ENCODE data around the gene SCTR. TPM values are rescaled to one million over a fixed set of nuclear protein-coding genes. Genes with fewer than 3 reads are reported as not detected.

The SCTR gene
- total RNA-seq, 2 experiments from 2014 or later = not detected

DNA sequence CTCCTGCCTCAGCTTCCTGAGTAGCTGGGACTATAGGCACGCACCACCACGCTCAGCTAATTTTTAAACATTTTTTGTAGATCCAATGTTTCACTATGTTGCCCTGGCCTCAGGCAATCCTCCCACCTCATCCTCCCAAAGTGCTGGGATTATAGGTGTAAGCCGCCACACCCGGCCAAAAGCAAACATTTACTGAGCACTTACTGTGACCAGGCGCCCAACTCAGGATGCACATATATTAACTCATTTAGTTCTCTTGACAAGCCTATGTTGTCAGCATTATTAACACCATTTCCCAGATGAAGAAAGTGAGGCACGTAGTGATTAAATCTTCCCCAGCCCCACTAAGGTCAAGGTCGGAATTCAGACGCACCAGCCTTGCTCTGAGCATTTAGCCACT is 51.5 kb downstream of the SCTR start:
- no peaks in the 10 kb centered on the region for H3K4me1 Mint-ChIP-seq
- ChIA-PET POLR2A (no interaction called here), CTCF (no interaction called here)
- no peak for DNase-seq
- no peak overlapping the region for H3K4me3 Mint-ChIP-seq
- H3K9me3 Mint-ChIP-seq = no peaks in the 10 kb centered on the region
- H3K27ac Mint-ChIP-seq = no peak overlapping the region
- no peaks in the 10 kb centered on the region for H3K36me3 Mint-ChIP-seq (ENCODE audit: low read depth)
- peaks cover 3% of the 10 kb centered on the region for H3K27me3 Mint-ChIP-seq

DNA sequence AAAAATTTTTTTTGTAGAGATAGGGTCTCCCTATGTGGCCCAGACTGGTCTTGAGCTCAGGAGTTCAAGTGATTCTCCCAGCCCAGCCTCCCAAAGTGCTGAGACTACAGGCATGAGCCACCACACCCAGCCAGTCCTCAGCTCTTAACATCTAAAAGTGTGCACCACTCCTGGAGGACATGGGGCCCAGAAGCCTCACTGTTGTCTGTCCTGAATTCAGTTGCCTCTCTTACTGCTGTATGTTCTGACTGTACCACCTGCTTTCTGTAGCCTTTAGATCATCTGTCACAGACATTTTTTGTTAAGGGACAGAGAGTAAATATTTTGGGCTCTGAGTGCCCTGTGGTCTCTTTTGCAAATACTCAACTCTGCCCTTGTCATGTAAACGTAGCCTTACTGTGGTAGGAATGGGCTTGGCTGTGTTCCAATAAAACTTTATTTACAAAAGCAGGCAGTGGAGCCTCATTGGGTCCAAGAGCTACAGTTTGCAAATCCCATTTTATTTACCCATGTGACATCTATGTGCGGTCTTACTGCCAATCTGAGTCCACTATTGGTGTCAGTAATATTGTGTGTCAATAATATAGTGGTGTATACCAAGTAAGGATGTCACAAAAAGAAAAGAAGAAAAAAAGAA is 54.5 kb downstream of the SCTR start:
- POLR2A ChIA-PET = no interaction called here
- Mint-ChIP-seq H3K36me3 (ENCODE audit: low read depth) (no peaks in the 10 kb centered on the region), H3K9me3 (no peaks in the 10 kb centered on the region), H3K27me3 (peaks cover 3% of the 10 kb centered on the region), H3K4me1 (no peaks in the 10 kb centered on the region), H3K27ac (no peak overlapping the region), H3K4me3 (no peak overlapping the region)
- no peak for DNase-seq
- CTCF ChIA-PET = interaction anchor here (1.0 to 1.5 kb wide), 2 partner anchors 9 to 71 kb away, joined by 3 to 4 read pairs; no protein-coding TSS in a partner anchor

DNA sequence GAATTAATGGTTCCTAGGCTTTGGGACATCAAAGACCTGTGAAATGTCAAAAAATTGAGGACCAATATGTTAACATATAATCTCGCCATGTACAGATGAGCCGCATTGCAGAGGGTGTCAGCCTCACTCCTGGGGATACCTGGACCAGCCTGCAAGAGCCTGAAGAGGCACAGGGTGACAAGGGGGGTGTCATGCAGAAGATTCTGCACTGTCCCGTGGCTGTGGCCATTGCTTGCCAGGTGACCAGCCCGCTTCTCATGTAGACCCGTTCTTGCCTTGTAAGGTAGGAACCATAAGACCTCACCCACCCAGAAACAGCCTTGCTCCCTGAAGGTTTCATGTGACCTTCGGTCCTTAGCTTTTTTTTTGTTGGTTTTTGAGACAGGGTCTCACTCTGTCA is 55.2 kb downstream of the SCTR start:
- POLR2A ChIA-PET = no interaction called here
- peaks cover 3% of the 10 kb centered on the region for H3K27me3 Mint-ChIP-seq
- no peak overlapping the region for H3K27ac Mint-ChIP-seq
- CTCF ChIA-PET = interaction anchor here (1.0 to 1.5 kb wide), 2 partner anchors 8 to 71 kb away, joined by 3 to 4 read pairs; no protein-coding TSS in a partner anchor
- no peaks in the 10 kb centered on the region for H3K4me1 Mint-ChIP-seq
- no peaks in the 10 kb centered on the region for H3K36me3 Mint-ChIP-seq (ENCODE audit: low read depth)
- no peak for DNase-seq
- H3K4me3 Mint-ChIP-seq = no peak overlapping the region
- H3K9me3 Mint-ChIP-seq = no peaks in the 10 kb centered on the region

DNA sequence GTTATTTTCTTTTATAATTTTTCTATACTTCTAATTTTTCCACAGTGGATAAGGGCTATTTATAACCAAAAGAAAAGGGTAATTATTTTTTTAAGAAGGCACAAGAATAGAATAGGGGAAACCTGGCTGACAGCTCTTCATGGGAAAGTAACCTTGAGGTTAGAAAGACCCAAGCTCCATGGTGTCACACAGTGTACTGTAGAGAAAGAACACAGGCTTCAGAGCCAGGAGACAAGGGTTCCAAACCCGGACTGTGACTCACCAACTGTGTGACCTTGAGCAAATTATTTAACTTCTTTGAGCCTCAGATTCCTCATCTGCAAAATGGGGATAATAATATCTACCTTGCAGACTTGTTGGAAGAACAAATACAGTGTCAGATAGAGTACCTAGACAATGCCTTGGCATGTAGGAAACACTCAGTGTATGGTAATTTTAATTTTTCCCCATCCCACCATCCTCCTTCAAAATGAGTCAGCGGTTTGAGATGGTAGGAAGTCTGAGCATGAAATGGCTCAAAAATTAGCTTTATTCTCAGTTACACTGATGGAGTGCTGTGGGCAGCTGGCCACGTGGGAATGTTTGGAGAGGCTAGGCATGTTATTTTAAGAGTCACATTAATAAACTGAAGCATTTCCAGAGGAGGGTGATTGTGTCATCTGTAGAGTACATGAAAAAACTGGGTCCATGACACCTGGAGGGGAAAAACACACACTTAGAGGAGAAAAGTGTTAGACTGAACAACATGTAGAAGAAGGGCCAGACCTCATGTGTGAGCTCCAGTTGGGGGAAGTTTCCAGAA is 55.9 kb downstream of the SCTR start:
- Mint-ChIP-seq H3K4me1 (no peaks in the 10 kb centered on the region), H3K27me3 (peaks cover 3% of the 10 kb centered on the region)

DNA sequence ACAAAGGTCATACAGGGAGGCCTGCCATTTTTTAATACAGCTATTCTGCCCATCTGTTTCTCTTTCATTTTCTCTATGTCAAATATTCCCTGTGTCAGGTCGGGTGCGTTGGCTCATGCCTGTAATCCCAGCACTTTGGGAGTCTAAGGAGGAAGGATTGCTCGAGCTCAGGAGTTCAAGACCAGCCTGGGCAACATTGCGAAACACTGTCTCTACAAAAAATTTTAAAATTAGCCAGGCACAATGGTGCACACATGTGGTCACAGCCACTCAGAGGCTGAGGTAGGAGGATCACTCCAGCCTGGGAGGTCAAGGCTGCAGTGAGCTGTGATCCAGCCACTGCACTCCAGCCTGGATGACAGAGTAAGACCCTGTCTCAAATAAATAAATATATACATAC is 57.9 kb downstream of the SCTR start:
- H3K4me1 Mint-ChIP-seq = peaks cover 4% of the 10 kb centered on the region
- no peaks in the 10 kb centered on the region for H3K9me3 Mint-ChIP-seq
- no peak for DNase-seq
- H3K27me3 Mint-ChIP-seq = peaks cover 3% of the 10 kb centered on the region
- ChIA-PET POLR2A (no interaction called here), CTCF (interaction anchor here (1.0 kb wide), 1 partner anchor 10 kb away, joined by 3 read pairs; no protein-coding TSS in a partner anchor)
- H3K4me3 Mint-ChIP-seq = no peak overlapping the region
- H3K27ac Mint-ChIP-seq = no peak overlapping the region
- H3K36me3 Mint-ChIP-seq (ENCODE audit: low read depth) = no peaks in the 10 kb centered on the region

More for the DNA sequence above, 55.9 kb downstream of the SCTR start:
- DNase-seq = no peak
- POLR2A ChIA-PET = no interaction called here
- H3K36me3 Mint-ChIP-seq (ENCODE audit: low read depth) = no peaks in the 10 kb centered on the region
- H3K4me3 Mint-ChIP-seq = no peak overlapping the region
- CTCF ChIA-PET = no interaction called here
- H3K9me3 Mint-ChIP-seq = no peaks in the 10 kb centered on the region
- H3K27ac Mint-ChIP-seq = no peak overlapping the region

DNA sequence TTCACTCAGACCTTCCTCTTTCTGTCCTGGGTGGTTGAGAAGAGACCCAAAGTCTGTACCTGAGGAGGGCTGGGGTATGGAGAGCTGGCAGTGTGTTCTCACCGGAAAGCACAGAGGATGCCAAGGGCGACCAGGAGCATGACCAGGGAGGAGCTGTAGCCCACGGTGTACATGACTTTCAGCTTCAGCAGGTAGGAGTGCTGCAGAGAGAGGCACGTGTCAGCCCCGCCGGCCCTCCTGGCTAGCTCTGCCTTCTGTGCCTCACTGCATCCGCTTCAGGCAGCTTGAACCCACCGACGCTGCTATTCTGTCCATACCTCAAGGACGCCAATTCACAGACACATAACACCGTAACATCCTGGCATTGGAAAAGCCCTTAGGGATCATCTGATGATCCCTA is 58.6 kb downstream of the SCTR start:
- H3K4me3 Mint-ChIP-seq = no peak overlapping the region
- H3K9me3 Mint-ChIP-seq = no peaks in the 10 kb centered on the region
- H3K27ac Mint-ChIP-seq = no peak overlapping the region
- DNase-seq = no peak
- CTCF ChIA-PET = interaction anchor here (1.0 kb wide), 1 partner anchor 11 kb away, joined by 3 read pairs; no protein-coding TSS in a partner anchor
- peaks cover 4% of the 10 kb centered on the region for H3K4me1 Mint-ChIP-seq
- no peaks in the 10 kb centered on the region for H3K36me3 Mint-ChIP-seq (ENCODE audit: low read depth)
- peaks cover 3% of the 10 kb centered on the region for H3K27me3 Mint-ChIP-seq
- POLR2A ChIA-PET = no interaction called here

DNA sequence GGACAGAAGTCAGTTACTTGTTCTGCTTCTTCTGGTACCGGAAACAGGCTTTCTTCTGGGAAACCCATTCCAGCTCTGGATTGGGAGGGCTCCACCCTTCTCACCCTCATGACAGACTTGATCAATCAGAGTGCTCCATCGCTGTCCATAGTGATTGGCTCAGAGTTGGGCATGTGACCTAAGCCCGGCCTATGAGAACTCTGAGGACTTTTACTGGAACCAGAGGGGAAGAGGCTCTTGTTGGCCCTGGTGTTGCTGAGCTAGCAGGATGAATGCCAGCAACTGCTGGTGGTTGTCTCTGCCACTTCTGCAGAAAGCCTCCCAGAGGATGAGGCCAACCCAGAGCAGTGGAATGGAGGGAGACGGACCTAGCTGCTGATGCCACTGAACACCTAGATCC is 59.3 kb downstream of the SCTR start:
- DNase-seq = no peak
- CTCF ChIA-PET = no interaction called here
- H3K27ac Mint-ChIP-seq = no peak overlapping the region

DNA sequence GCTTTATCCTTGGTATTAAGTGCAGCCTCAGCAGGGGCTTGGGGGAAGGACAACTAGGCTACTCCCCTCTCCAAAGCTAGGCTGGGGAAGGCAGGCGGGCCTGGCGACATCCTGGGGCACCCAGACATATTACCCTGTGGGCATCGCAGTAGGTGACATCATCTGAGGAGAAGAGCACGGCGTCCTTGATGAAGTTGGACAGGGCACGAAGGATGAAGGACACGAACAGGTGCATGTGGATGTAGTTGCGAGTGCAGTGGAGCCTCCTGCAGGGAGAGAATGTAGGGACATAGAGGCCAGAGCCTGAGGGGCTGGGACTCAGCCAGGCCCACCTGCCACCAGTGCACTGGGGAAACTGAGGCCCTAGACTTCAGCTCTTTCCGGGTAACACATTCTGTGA is 60.3 kb downstream of the SCTR start:
- ChIA-PET POLR2A (no interaction called here), CTCF (no interaction called here)
- H3K27me3 Mint-ChIP-seq = peaks cover 3% of the 10 kb centered on the region
- H3K36me3 Mint-ChIP-seq (ENCODE audit: low read depth) = no peaks in the 10 kb centered on the region
- H3K27ac Mint-ChIP-seq = no peak overlapping the region
- no peak for DNase-seq
- no peak overlapping the region for H3K4me3 Mint-ChIP-seq
- peaks cover 4% of the 10 kb centered on the region for H3K4me1 Mint-ChIP-seq
- no peaks in the 10 kb centered on the region for H3K9me3 Mint-ChIP-seq

More for the DNA sequence above, 59.3 kb downstream of the SCTR start:
- POLR2A ChIA-PET = interaction anchor here (0.6 kb wide), 1 partner anchor 13 kb away, joined by 3 read pairs; no protein-coding TSS in a partner anchor
- peaks cover 3% of the 10 kb centered on the region for H3K27me3 Mint-ChIP-seq
- H3K4me1 Mint-ChIP-seq = peaks cover 4% of the 10 kb centered on the region
- H3K36me3 Mint-ChIP-seq (ENCODE audit: low read depth) = no peaks in the 10 kb centered on the region
- no peak overlapping the region for H3K4me3 Mint-ChIP-seq
- H3K9me3 Mint-ChIP-seq = no peaks in the 10 kb centered on the region

DNA sequence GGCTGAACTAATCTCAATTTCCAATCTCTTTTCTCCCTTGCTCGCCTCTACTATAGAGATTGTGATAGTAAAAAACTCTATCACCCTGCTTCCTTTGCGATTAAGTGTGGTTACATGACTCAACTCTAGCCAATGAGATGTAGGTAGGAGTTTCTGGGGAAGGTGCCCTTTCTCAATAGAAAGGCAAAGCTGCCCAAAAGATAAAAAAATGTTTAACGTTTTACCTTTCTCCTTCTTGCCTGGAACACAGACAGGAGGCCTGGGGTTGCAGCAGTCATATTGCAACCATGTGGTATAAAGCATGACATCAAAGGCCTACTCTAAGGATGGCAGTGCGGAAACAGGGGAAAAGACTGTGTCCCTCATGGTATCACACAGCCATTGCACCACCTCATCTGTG is 61.1 kb downstream of the SCTR start:
- POLR2A ChIA-PET = no interaction called here

DNA sequence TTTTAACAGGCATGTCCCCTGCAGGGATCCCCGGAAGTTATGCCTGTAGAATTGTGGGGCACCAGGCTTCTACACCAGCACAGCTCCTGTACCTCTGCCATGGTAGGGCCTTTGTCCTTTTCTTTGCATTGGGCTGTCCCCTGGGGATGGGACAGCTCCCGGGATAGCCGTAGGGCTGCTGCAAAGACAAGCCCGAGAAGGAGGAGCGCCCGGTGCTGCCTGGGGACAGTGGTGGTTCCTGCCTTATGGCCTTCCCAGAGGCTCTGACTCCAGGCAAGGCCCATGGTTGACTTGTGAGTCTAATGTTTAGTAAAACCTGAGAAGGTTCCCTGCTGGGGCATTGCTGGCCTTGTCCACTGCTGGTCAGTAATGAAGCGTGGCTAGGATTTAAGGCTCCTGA is 61.7 kb downstream of the SCTR start:
- DNase-seq = no peak
- ChIA-PET POLR2A (no interaction called here), CTCF (interaction anchor here (0.5 to 0.8 kb wide), 2 partner anchors 18 to 1463 kb away, joined by 3 read pairs; no protein-coding TSS in a partner anchor)
- Mint-ChIP-seq H3K4me1 (peaks cover 4% of the 10 kb centered on the region), H3K4me3 (no peak overlapping the region), H3K27ac (no peak overlapping the region), H3K9me3 (no peaks in the 10 kb centered on the region), H3K27me3 (no peaks in the 10 kb centered on the region), H3K36me3 (ENCODE audit: low read depth) (no peaks in the 10 kb centered on the region)

More for the DNA sequence above, 61.1 kb downstream of the SCTR start:
- Mint-ChIP-seq H3K4me3 (no peak overlapping the region), H3K27ac (no peak overlapping the region), H3K9me3 (no peaks in the 10 kb centered on the region), H3K4me1 (peaks cover 4% of the 10 kb centered on the region), H3K27me3 (no peaks in the 10 kb centered on the region), H3K36me3 (ENCODE audit: low read depth) (no peaks in the 10 kb centered on the region)
- CTCF ChIA-PET = no interaction called here
- no peak for DNase-seq

DNA sequence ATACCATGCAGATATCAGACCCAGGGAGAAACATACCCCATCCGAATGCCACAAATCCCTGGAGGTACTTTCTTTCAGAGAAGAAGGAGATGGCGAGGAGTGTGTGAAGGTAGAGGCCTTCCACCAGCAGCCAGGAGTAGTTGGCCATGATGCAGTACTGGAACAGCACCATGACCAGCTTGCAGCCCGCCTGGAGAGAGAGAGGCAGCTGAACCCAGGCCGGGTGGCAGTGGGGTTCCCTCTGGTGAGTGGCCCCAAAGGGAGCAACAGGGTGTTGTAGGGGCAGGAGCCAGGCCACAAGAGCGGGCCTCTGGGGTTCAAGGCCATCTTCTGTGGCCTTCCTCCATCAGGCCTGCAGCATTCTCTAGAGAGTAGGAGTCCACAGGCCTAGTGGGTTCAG is 62.5 kb downstream of the SCTR start:
- no peak overlapping the region for H3K4me3 Mint-ChIP-seq
- H3K36me3 Mint-ChIP-seq (ENCODE audit: low read depth) = no peaks in the 10 kb centered on the region
- ChIA-PET CTCF (interaction anchor here (0.8 kb wide), 1 partner anchor 19 kb away, joined by 3 read pairs; no protein-coding TSS in a partner anchor), POLR2A (no interaction called here)
- H3K4me1 Mint-ChIP-seq = peaks cover 4% of the 10 kb centered on the region
- DNase-seq = no peak
- no peaks in the 10 kb centered on the region for H3K9me3 Mint-ChIP-seq
- peaks cover 1% of the 10 kb centered on the region for H3K27me3 Mint-ChIP-seq
- H3K27ac Mint-ChIP-seq = no peak overlapping the region

DNA sequence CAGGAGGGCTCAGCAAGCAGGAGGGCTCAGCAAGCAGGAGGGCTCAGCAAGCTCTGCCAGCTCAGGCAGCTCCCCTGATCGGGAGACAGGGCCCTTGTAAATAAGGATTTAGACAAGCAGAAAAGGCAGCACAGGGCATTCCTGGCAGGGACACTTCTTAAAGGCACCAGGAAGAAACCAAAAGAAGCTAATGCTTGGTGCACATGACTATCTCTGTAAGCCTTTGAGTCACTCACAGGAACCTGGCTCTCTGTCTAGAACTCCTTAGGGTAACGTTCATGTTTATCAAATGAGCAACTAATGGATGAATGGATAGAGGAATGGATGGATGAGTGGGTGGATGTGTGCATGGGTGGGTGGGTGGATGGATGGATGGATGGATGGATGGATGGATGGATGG is 64.2 kb downstream of the SCTR start:
- POLR2A ChIA-PET = no interaction called here

DNA sequence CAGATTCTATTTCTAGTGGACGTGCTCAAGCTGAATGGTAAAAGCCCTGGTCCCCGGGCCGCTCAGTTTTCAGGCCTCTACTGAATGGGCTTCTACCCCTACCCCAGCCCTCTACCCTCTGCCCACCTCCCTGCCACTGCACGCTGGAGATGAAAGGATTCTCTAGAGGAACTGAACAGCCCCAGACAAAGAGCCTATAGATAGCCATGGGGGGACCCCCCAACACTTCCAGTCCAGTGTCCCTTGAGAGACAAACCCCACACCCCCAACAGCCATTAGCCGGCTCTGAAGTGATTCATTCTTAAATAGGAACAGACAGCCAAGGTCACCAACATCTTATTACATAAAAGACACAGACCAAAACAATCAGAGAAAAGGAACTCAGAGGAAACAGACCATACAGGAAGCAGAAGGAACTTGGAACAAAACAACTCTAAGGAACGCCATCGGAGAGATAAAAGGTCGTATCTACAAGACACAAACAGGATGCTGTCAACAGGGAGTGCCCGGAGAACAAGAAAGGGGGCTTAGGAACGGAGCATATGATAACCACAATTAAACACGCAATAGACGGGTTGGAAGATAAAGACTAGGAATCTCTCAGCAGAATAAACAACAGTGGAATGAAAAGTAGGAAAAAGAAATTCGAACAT is 69.1 kb downstream of the SCTR start:
- DNase-seq = no peak
- H3K36me3 Mint-ChIP-seq (ENCODE audit: low read depth) = no peaks in the 10 kb centered on the region
- no peaks in the 10 kb centered on the region for H3K9me3 Mint-ChIP-seq
- H3K27me3 Mint-ChIP-seq = peaks cover 16% of the 10 kb centered on the region
- H3K27ac Mint-ChIP-seq = no peak overlapping the region
- ChIA-PET CTCF (no interaction called here), POLR2A (no interaction called here)
- peaks cover 4% of the 10 kb centered on the region for H3K4me1 Mint-ChIP-seq
- no peak overlapping the region for H3K4me3 Mint-ChIP-seq

More for the DNA sequence above, 64.2 kb downstream of the SCTR start:
- CTCF ChIA-PET = interaction anchor here (1.1 to 1.5 kb wide), 2 partner anchors 9 to 18 kb away, joined by 3 read pairs; no protein-coding TSS in a partner anchor
- peaks cover 8% of the 10 kb centered on the region for H3K4me1 Mint-ChIP-seq
- no peaks in the 10 kb centered on the region for H3K9me3 Mint-ChIP-seq
- H3K27ac Mint-ChIP-seq = no peak overlapping the region
- no peaks in the 10 kb centered on the region for H3K36me3 Mint-ChIP-seq (ENCODE audit: low read depth)
- DNase-seq = no peak
- H3K27me3 Mint-ChIP-seq = peaks cover 15% of the 10 kb centered on the region
- H3K4me3 Mint-ChIP-seq = no peak overlapping the region
